Endothelial cell of umbilical vein (primary cell): ENCODE measurements around the gene KIF21B. TPM values are rescaled to one million over a fixed set of nuclear protein-coding genes. Genes with fewer than 3 reads are reported as not detected.

Source experiments
- BruUV-seq: library from RNA; stranded (reverse); fragments of 400-500 nt; replicated peaks from 2 replicates; lab custom pipeline; 2021; lab: Mats Ljungman, UMichigan
- CTCF ChIA-PET: fragments of 300-600, 350-600 bp; sonication (Branson Sonifier 250); formaldehyde crosslinking; loops from one replicate; lab custom pipeline; 2021; ENCODE audit warnings: antibody characterized with exemption, inconsistent platforms; lab: Charles Lee
- POLR2A ChIA-PET: fragments of 300-600, 350-600 bp; sonication (Branson Sonifier 250); formaldehyde crosslinking; loops from one replicate; lab custom pipeline; 2021; ENCODE audit warnings: antibody characterized with exemption, inconsistent platforms; lab: Charles Lee
- DNase-seq: peaks from one replicate; pipeline ENCODE4 v3.0.0-alpha.2; 2011; ENCODE audit warnings: low read depth, low spot score
- FAIRE-seq: peaks from 2 replicates; lab custom pipeline; 2011; peaks lifted over from hg19 to GRCh38; lab: Jason Lieb, UNC
- H2AFZ ChIP-seq: 2 replicates; pipeline ENCODE4 v1.6.0; 2012; ENCODE audit warnings: low read depth, low read length, control low read depth, inconsistent platforms
- H3K27ac ChIP-seq: 2 replicates; pipeline ENCODE4 v1.5.1; 2011; ENCODE audit warnings: low read depth, mild to moderate bottlenecking, control low read depth, low read length, moderate library complexity; ENCODE audit not compliant: insufficient read depth
- H3K27me3 ChIP-seq, 2 experiments: 2 replicates each; pipeline versions ENCODE4 v1.6.0 to v1.6.1; 2011; ENCODE audit warnings: low read length in 2 of 2, mixed read lengths in 1 of 2; ENCODE audit not compliant: control insufficient read depth in 2 of 2, insufficient read depth in 2 of 2
- H3K36me3 ChIP-seq, 2 experiments: 2 replicates in 1 of 2; 3 replicates in 1 of 2; pipeline ENCODE4 v1.5.1; 2011; ENCODE audit warnings: low read length in 2 of 2, mild to moderate bottlenecking in 1 of 2, moderate library complexity in 1 of 2; ENCODE audit not compliant: control insufficient read depth in 2 of 2, insufficient read depth in 2 of 2; ENCODE audit errors: extremely low read depth in 1 of 2
- H3K4me1 ChIP-seq: 3 replicates; pipeline ENCODE4 v1.5.1; 2011; ENCODE audit warnings: mild to moderate bottlenecking, low read length; ENCODE audit not compliant: control insufficient read depth, insufficient read depth; ENCODE audit errors: extremely low read depth
- H3K4me2 ChIP-seq: 2 replicates; pipeline ENCODE4 v1.6.1; 2011; ENCODE audit warnings: low read length, control low read depth, mixed read lengths; ENCODE audit not compliant: insufficient read depth
- H3K4me3 ChIP-seq, 3 experiments: fragments of 200-600 bp in 1 of 3; sonication (generic), shearing (Covaris generic) in 1 of 3; replicated peaks in 1 of 3; 2 replicates each; pipeline ENCODE4 v1.5.1; 2011 to 2016; ENCODE audit warnings: control low read depth in 3 of 3, low read length in 3 of 3, mild to moderate bottlenecking in 2 of 3, inconsistent platforms in 1 of 3, low read depth in 1 of 3, moderate library complexity in 1 of 3; ENCODE audit not compliant: insufficient read depth in 1 of 3
- H3K79me2 ChIP-seq: 2 replicates; pipeline ENCODE4 v1.6.0; 2012; ENCODE audit warnings: low read length, inconsistent platforms; ENCODE audit not compliant: control insufficient read depth, insufficient read depth
- H3K9ac ChIP-seq: replicated peaks from 2 replicates; pipeline ENCODE3; 2011; ENCODE audit warnings: low read length, control low read depth; ENCODE audit not compliant: insufficient read depth; ENCODE audit errors: extremely low read depth
- H3K9me1 ChIP-seq: replicated peaks from 3 replicates; pipeline ENCODE4 v1.6.0; 2011; ENCODE audit warnings: mild to moderate bottlenecking, low read length; ENCODE audit not compliant: control insufficient read depth, insufficient read depth; ENCODE audit errors: extremely low read depth
- H3K9me3 ChIP-seq: replicated peaks from 2 replicates; pipeline ENCODE4 v1.5.1; 2012; ENCODE audit warnings: low read length, inconsistent platforms; ENCODE audit not compliant: control insufficient read depth, insufficient read depth
- H4K20me1 ChIP-seq: replicated peaks from 2 replicates; pipeline ENCODE3; 2011; ENCODE audit warnings: mild to moderate bottlenecking, low read length; ENCODE audit not compliant: control insufficient read depth, insufficient read depth; ENCODE audit errors: extremely low read depth
- CTCF ChIP-seq, 2 donors: IDR thresholded peaks; 1 replicate in 1 of 2; 2 replicates in 1 of 2; pipeline ENCODE4 v1.5.1; 2011; ENCODE audit warnings: low read length in 2 of 2, mild to moderate bottlenecking in 2 of 2, moderate library complexity in 2 of 2, control low read depth in 1 of 2, inconsistent platforms in 1 of 2, low read depth in 1 of 2; ENCODE audit not compliant: insufficient read depth in 1 of 2; ENCODE audit errors: extremely low read depth in 1 of 2
- EZH2 ChIP-seq: IDR thresholded peaks from 2 replicates; pipeline ENCODE4 v1.6.1; 2012; ENCODE audit warnings: borderline replicate concordance, low read depth, mild to moderate bottlenecking, moderate library complexity, low read length, inconsistent platforms; ENCODE audit not compliant: severe bottlenecking
- FOS ChIP-seq: IDR thresholded peaks from 2 replicates; pipeline ENCODE4 v1.6.1; 2011; ENCODE audit warnings: mild to moderate bottlenecking, low read length, moderate library complexity, borderline replicate concordance; ENCODE audit not compliant: insufficient read depth
- GATA2 ChIP-seq: IDR thresholded peaks from 2 replicates; pipeline ENCODE4 v1.7.0; 2011; ENCODE audit warnings: low read depth, mild to moderate bottlenecking, moderate library complexity, mixed read lengths, low read length; ENCODE audit not compliant: insufficient read length, insufficient read depth
- JUN ChIP-seq: IDR thresholded peaks from 2 replicates; pipeline ENCODE4 v1.6.1; 2011; ENCODE audit warnings: borderline replicate concordance, low read depth; ENCODE audit not compliant: insufficient read length, insufficient read depth
- MAX ChIP-seq: IDR thresholded peaks from 2 replicates; pipeline ENCODE4 v1.6.1; 2011; ENCODE audit not compliant: insufficient read depth, insufficient read length
- MYC ChIP-seq: IDR thresholded peaks from one replicate; pipeline ENCODE4 v1.6.1; 2011; ENCODE audit warnings: mild to moderate bottlenecking, low read depth, low read length
- POLR2A ChIP-seq: IDR thresholded peaks from 2 replicates; pipeline ENCODE4 v1.6.1; 2012; ENCODE audit warnings: low read depth, mild to moderate bottlenecking, control low read depth, low read length
- POLR2AphosphoS5 ChIP-seq: IDR thresholded peaks from 2 replicates; pipeline ENCODE4 v1.6.1; 2012; ENCODE audit warnings: low read depth, mild to moderate bottlenecking, control low read depth, low read length, moderate library complexity; ENCODE audit not compliant: insufficient read depth
- dilution Hi-C: fragments of 300-500 bp; cut with MboI; formaldehyde crosslinking; loops from one replicate; pipeline ENCODE4 v1.15.0; 2019; ENCODE audit warnings: low sequenced_read_pairs; ENCODE audit not compliant: extremely low pct_ligation_motif_present
- intact Hi-C: fragments of 100-400 bp; cut with micrococcal nuclease; formaldehyde crosslinking; loops from one replicate; pipeline ENCODE4 v1.10.0; 2022
- polyA plus RNA-seq, 4 experiments: library from polyadenylated mRNA; depleted of rRNA in 3 of 4; stranded (reverse) in 3 of 4; unstranded in 1 of 4; fragments of >200 nt; gene quantifications; 2 replicates each; pipeline versions ENCODE4 v1.2.1 to v1.2.3, GENCODE V29; 2011 to 2012; ENCODE audit warnings: missing spikeins in 1 of 4
- total RNA-seq: library from RNA; stranded (reverse); gene quantifications from 2 replicates; pipeline ENCODE4 v1.2.3, GENCODE V29; 2021

Gene KIF21B
- total and polyA plus RNA-seq, 2 donors (not counting 3 experiments of a cell fraction or from before 2014, with no cell fraction given), result 1.9 to 4.4 TPM

- dilution Hi-C loops, result no loop called here
Observed at GRCh38 chr1:201072922-201073321, 49.4 kb upstream of the KIF21B start.

More at GRCh38 chr1:201072922-201073321, 49.4 kb upstream of the KIF21B start:
- Histone ChIP-seq H3K79me2 (no peaks in the 10 kb centered on the region), H3K27me3 (peaks cover 8 to 9% of the 10 kb centered on the region in 2 experiments), H3K4me2 (no peak overlapping the region), H3K9ac (no peak overlapping the region), H3K9me1 (no peaks in the 10 kb centered on the region), H3K4me1 (no peaks in the 10 kb centered on the region), H4K20me1 (no peaks in the 10 kb centered on the region), H3K9me3 (no peaks in the 10 kb centered on the region), H3K4me3 (no peak overlapping the region), H3K36me3 (no peaks in the 10 kb centered on the region), H2AFZ (no peak overlapping the region), H3K27ac (no peak overlapping the region)
- TF ChIP-seq POLR2AphosphoS5 (no peak), MYC (no peak), MAX (no peak), FOS (no peak), JUN (no peak), EZH2 (no peak), POLR2A (no peak), CTCF (IDR thresholded peaks at IDR 0.05; ENCODE audit: extremely low read depth in 1 of 2, insufficient read depth in 1 of 2, low read depth in 1 of 2, low read length in 2 of 2) (no peak), GATA2 (no peak)
- intact Hi-C loops, result no loop called here
- BruUV-seq, result no TSS peak
- POLR2A ChIA-PET, result no interaction called here
- CTCF ChIA-PET, result interaction anchor here (2.2 kb wide), 1 partner anchor 8 kb away, joined by 8 read pairs; no protein-coding TSS in a partner anchor
- no peak for DNase-seq
- no peak for FAIRE-seq
